Prostate gland (tissue), 2 donors: ENCODE results near the gene NTNG2. TPM values are rescaled to one million over a fixed set of nuclear protein-coding genes. Genes with fewer than 3 reads are reported as not detected.

Experiments used
- DNase-seq: peaks from one replicate; pipeline ENCODE4 v3.0.0-alpha.2; 2019; ENCODE audit warnings: low spot score
- H3K27ac ChIP-seq, 2 donors: fragments of 200-600 bp; sonication (generic); 2 replicates each; pipeline ENCODE4 v1.5.1; 2017 to 2019
- H3K27me3 ChIP-seq: fragments of 200-600 bp; sonication (generic); replicated peaks from 2 replicates; pipeline ENCODE4 v1.5.1; 2019; ENCODE audit not compliant: insufficient read depth
- H3K36me3 ChIP-seq, 2 donors: fragments of 200-600 bp; sonication (generic); 1 replicate in 1 of 2; 2 replicates in 1 of 2; pipeline versions ENCODE4 v1.5.1 to v1.8.1; 2017 to 2019
- H3K4me1 ChIP-seq: fragments of 200-600 bp; sonication (generic); replicated peaks from 2 replicates; pipeline ENCODE4 v1.5.1; 2019
- H3K4me3 ChIP-seq, 2 donors: fragments of 200-600 bp; sonication (generic); 2 replicates each; pipeline ENCODE4 v1.5.1; 2017 to 2019
- H3K9me3 ChIP-seq: fragments of 200-600 bp; sonication (generic); 2 replicates; pipeline ENCODE4 v1.5.1; 2017
- CTCF ChIP-seq, 4 experiments: fragments of 200-600 bp in 2 of 4; fragments of 450-650 bp in 2 of 4; sonication (generic) in 2 of 4; IDR thresholded peaks; 1 replicate in 3 of 4; 2 replicates in 1 of 4; pipeline ENCODE4 v1.5.1; 2016 to 2019; ENCODE audit warnings: antibody characterized with exemption in 4 of 4, mild to moderate bottlenecking in 2 of 4, moderate library complexity in 2 of 4
- POLR2A ChIP-seq: fragments of 450-650 bp; IDR thresholded peaks from one replicate; pipeline ENCODE4 v1.6.1; 2016; ENCODE audit warnings: antibody characterized with exemption, mild to moderate bottlenecking
- POLR2AphosphoS5 ChIP-seq: sonication (generic); formaldehyde crosslinking; IDR thresholded peaks from one replicate; pipeline ENCODE4 v1.6.1; 2017; ENCODE audit warnings: antibody characterized with exemption
- whole genome bisulfite sequencing: methylation state at CpG from one replicate; pipeline ENCODE4 v1.1.5; 2018; 5-methylcytosine and 5-hydroxymethylcytosine counted together
- intact Hi-C: fragments of 100-400 bp; cut with DNase I; formaldehyde crosslinking; loops from one replicate; pipeline ENCODE4 v1.14.2; 2022
- total RNA-seq, 2 donors: library from RNA; depleted of rRNA; stranded (reverse); fragments of >200 nt; gene quantifications; one replicate each; pipeline ENCODE4 v1.1.0, GENCODE V29; 2016

NTNG2 gene
- total RNA-seq, 2 donors from 2014 or later = 12.7 to 37.4 TPM

DNA sequence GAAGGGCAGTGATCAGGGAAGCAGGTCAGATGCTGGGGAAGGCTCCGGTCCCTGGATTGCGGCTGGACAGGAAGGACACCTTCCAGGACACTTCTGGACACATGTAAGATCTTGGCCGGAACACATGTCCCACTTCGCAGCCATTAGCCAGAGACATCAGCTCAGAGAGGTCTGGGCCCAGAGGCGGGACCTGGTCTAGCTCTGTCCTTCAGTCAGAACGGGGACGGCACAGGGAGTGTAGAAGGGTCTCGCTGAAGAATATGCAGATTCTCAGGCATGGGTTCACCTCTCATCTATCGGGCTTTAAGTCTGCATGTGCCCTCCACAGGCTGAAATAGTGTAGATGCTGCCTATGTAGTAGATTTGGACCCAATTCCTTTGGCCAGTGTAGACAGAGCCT lies 73.3 kb downstream of the NTNG2 start:
- H3K9me3 ChIP-seq = no peaks in the 10 kb centered on the region
- DNase-seq = no peak
- no peaks in the 10 kb centered on the region for H3K4me1 ChIP-seq
- H3K4me3 ChIP-seq = no peak overlapping the region
- intact Hi-C loops = loop anchor here (5.0 kb wide), 2 partner anchors 68 to 473 kb away; no protein-coding TSS in a partner anchor
- no peaks in the 10 kb centered on the region for H3K36me3 ChIP-seq
- no peak overlapping the region for H3K27ac ChIP-seq
- no peak for TF ChIP-seq POLR2A
- TF ChIP-seq POLR2AphosphoS5 = no peak
- no peak for TF ChIP-seq CTCF (IDR thresholded peaks at IDR 0.05)
- WGBS = 94% methylated on average over 7 of the region's 9 CpGs
- no peaks in the 10 kb centered on the region for H3K27me3 ChIP-seq

GRCh38 chr9:132235894-132236661 lies 74.2 kb downstream of the NTNG2 start:
- Histone ChIP-seq H3K27me3 (no peaks in the 10 kb centered on the region), H3K27ac (no peak overlapping the region), H3K4me3 (no peak overlapping the region), H3K36me3 (no peaks in the 10 kb centered on the region), H3K4me1 (no peaks in the 10 kb centered on the region), H3K9me3 (no peaks in the 10 kb centered on the region)
- 39% methylated on average over 19 of the region's 19 CpGs for WGBS
- TF ChIP-seq POLR2AphosphoS5 (peak; percentile 56), POLR2A (no peak), CTCF (IDR thresholded peaks at IDR 0.05) (peak; percentile 84 to 92 (median 88))
- DNase-seq = peak; percentile 84
- intact Hi-C loops = loop anchor here (5.0 kb wide), 2 partner anchors 69 to 474 kb away; no protein-coding TSS in a partner anchor

DNA sequence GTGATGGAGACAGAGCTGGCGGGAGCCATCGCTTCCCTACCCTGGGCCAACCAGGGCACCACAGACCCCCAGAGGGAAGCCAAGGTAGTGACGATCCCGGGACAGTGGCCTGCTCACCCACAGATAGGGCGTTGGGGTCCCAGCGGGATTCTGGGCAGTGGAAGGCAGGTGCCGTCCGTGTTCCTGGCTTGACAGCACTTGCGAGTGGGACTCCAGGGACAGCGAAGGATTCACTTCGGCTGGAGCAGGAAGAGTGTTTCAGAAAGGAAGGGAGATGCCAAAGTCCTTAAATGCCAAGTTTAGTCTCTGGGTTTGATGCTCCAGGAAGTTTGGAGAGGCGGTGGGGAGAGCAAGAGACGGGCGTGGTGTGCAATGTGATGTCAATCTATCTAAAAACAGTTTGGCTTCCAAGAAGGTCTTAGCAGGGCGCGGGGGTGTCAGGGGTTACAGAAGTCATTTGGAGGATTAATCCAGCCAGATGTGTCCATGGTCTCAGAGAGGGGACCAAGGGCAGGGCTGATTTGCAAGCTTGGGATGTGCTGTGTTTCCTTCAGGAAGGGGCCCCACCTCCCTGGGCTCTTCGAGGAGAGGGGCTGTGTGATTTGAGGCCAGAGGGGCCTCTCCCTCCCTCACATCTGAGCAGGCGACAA lies 74.9 kb downstream of the NTNG2 start:
- peak in 1 of 4 experiments; percentile 8 for TF ChIP-seq CTCF (IDR thresholded peaks at IDR 0.05)
- no peak for TF ChIP-seq POLR2A
- TF ChIP-seq POLR2AphosphoS5 = no peak
- intact Hi-C loops = loop anchor here (5.0 kb wide), 2 partner anchors 69 to 474 kb away; no protein-coding TSS in a partner anchor
- Histone ChIP-seq H3K4me1 (no peaks in the 10 kb centered on the region), H3K9me3 (no peaks in the 10 kb centered on the region), H3K27me3 (no peaks in the 10 kb centered on the region), H3K36me3 (no peaks in the 10 kb centered on the region), H3K27ac (no peak overlapping the region), H3K4me3 (no peak overlapping the region)
- 43% methylated on average over 18 of the region's 18 CpGs for WGBS
- DNase-seq = no peak

DNA sequence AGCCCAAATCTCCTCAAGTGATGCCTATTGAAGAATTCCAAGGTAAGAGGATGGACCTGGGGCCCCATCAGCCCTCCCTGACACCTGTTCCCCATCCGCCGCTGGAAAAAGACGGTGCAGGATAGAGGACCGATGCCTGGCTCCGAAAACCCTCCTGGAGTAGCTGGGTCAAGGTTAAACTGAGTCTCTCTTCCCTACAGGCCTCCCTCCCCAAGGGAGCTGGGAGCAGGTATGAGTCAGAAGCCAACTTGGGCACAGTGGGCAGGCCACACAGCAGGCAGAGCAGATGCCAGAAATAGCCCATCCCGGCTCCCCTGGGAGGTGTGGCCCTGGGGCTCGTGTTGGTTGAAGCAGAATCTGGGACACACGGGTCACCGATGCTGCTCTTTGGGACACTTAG lies 75.6 kb downstream of the NTNG2 start:
- Histone ChIP-seq H3K27me3 (no peaks in the 10 kb centered on the region), H3K4me3 (no peak overlapping the region), H3K27ac (no peak overlapping the region), H3K36me3 (no peaks in the 10 kb centered on the region), H3K4me1 (no peaks in the 10 kb centered on the region), H3K9me3 (no peaks in the 10 kb centered on the region)
- 83% methylated on average over 9 of the region's 9 CpGs for WGBS
- TF ChIP-seq CTCF (IDR thresholded peaks at IDR 0.05) = no peak
- DNase-seq = no peak
- intact Hi-C loops = loop anchor here (5.0 kb wide), 2 partner anchors 70 to 475 kb away; no protein-coding TSS in a partner anchor
